H9 (cell line): Measurements from ENCODE around the gene FSIP1. TPM values are rescaled to one million over a fixed set of nuclear protein-coding genes. Genes with fewer than 3 reads are reported as not detected.

Source experiments
- DNase-seq: peaks from one replicate; pipeline ENCODE4 v3.0.0-alpha.2; 2017
- H2AFZ ChIP-seq: one replicate; pipeline ENCODE4 v1.6.1; 2013; ENCODE audit warnings: mild to moderate bottlenecking, low read length, control low read depth, moderate library complexity
- H2AK5ac ChIP-seq: 2 replicates; pipeline ENCODE4 v1.6.1; 2013; ENCODE audit warnings: low read length, control low read depth, mixed read lengths; ENCODE audit not compliant: insufficient read length
- H2BK120ac ChIP-seq: one replicate; pipeline ENCODE4 v1.6.1; 2013; ENCODE audit warnings: low read depth, mild to moderate bottlenecking, low read length, control low read depth, inconsistent platforms; ENCODE audit not compliant: poor library complexity, severe bottlenecking
- H2BK12ac ChIP-seq: 2 replicates; pipeline ENCODE4 v1.6.1; 2013; ENCODE audit warnings: low read length, control low read depth, mixed read lengths, low read depth; ENCODE audit not compliant: insufficient read length
- H2BK15ac ChIP-seq: 2 replicates; pipeline ENCODE4 v1.6.1; 2013; ENCODE audit warnings: low read depth, low read length, control low read depth
- H2BK20ac ChIP-seq: one replicate; pipeline ENCODE4 v1.6.1; 2013; ENCODE audit warnings: low read depth, mild to moderate bottlenecking, low read length, control low read depth, inconsistent platforms; ENCODE audit not compliant: poor library complexity, severe bottlenecking
- H2BK5ac ChIP-seq: 2 replicates; pipeline ENCODE4 v1.6.1; 2013; ENCODE audit warnings: low read length, control low read depth, mixed read lengths; ENCODE audit not compliant: insufficient read length
- H3K14ac ChIP-seq: 2 replicates; pipeline ENCODE4 v1.6.1; 2013; ENCODE audit warnings: low read length, control low read depth; ENCODE audit not compliant: insufficient read depth
- H3K18ac ChIP-seq: 2 replicates; pipeline ENCODE4 v1.6.1; 2013; ENCODE audit warnings: low read depth, mild to moderate bottlenecking, mixed read lengths, low read length, control low read depth; ENCODE audit not compliant: insufficient read length
- H3K23ac ChIP-seq: 2 replicates; pipeline ENCODE4 v1.6.1; 2013; ENCODE audit warnings: low read length, control low read depth, mixed read lengths, low read depth; ENCODE audit not compliant: insufficient read length
- H3K23me2 ChIP-seq: 2 replicates; pipeline ENCODE4 v1.6.1; 2013; ENCODE audit warnings: low read depth, mild to moderate bottlenecking, mixed read lengths, low read length, control low read depth; ENCODE audit not compliant: insufficient read length, poor library complexity, severe bottlenecking
- H3K27ac ChIP-seq: 2 replicates; pipeline ENCODE4 v1.5.1; 2013; ENCODE audit warnings: low read length, control low read depth, mixed read lengths, low read depth; ENCODE audit not compliant: insufficient read length
- H3K27me3 ChIP-seq: 2 replicates; pipeline ENCODE4 v1.6.1; 2013; ENCODE audit warnings: low read length, control low read depth, inconsistent platforms; ENCODE audit not compliant: insufficient read depth
- H3K4ac ChIP-seq: 2 replicates; pipeline ENCODE4 v1.6.1; 2013; ENCODE audit warnings: low read depth, mild to moderate bottlenecking, control low read depth, inconsistent platforms, low read length, moderate library complexity
- H3K4me1 ChIP-seq: 2 replicates; pipeline ENCODE4 v1.6.1; 2013; ENCODE audit warnings: low read length, control low read depth, inconsistent platforms; ENCODE audit not compliant: insufficient read depth
- H3K4me2 ChIP-seq: 2 replicates; pipeline ENCODE4 v1.6.1; 2013; ENCODE audit warnings: low read length, control low read depth, mixed read lengths; ENCODE audit not compliant: insufficient read length, insufficient read depth
- H3K56ac ChIP-seq: 2 replicates; pipeline ENCODE4 v1.6.1; 2013; ENCODE audit warnings: low read depth, mild to moderate bottlenecking, mixed read lengths, low read length, control low read depth; ENCODE audit not compliant: insufficient read length
- H3K79me1 ChIP-seq: 2 replicates; pipeline ENCODE4 v1.6.1; 2013; ENCODE audit warnings: low read depth, mild to moderate bottlenecking, moderate library complexity, low read length, control low read depth, inconsistent platforms; ENCODE audit not compliant: insufficient read depth, poor library complexity, severe bottlenecking
- H3K79me2 ChIP-seq: 2 replicates; pipeline ENCODE4 v1.6.1; 2013; ENCODE audit warnings: low read length, control low read depth, inconsistent platforms; ENCODE audit not compliant: insufficient read depth
- H3K9ac ChIP-seq: 2 replicates; pipeline ENCODE4 v1.6.1; 2013; ENCODE audit warnings: low read length, control low read depth, mixed read lengths; ENCODE audit not compliant: insufficient read length; ENCODE audit errors: extremely low read depth
- H3K9me3 ChIP-seq: one replicate; pipeline ENCODE4 v1.6.1; 2013; ENCODE audit warnings: low read depth, low read length, inconsistent platforms; ENCODE audit not compliant: control insufficient read depth
- H3T11ph ChIP-seq: one replicate; pipeline ENCODE4 v1.6.1; 2013; ENCODE audit warnings: mild to moderate bottlenecking, low read length, control low read depth, inconsistent platforms
- H4K20me1 ChIP-seq: one replicate; pipeline ENCODE4 v1.6.1; 2013; ENCODE audit not compliant: control insufficient read depth, insufficient read length, insufficient read depth
- H4K5ac ChIP-seq: 2 replicates; pipeline ENCODE4 v1.6.1; 2013; ENCODE audit warnings: low read depth, mild to moderate bottlenecking, mixed read lengths, low read length, control low read depth; ENCODE audit not compliant: insufficient read length
- H4K8ac ChIP-seq: replicated peaks from 2 replicates; pipeline ENCODE4 v1.6.1; 2013; ENCODE audit warnings: low read length, control low read depth, mixed read lengths, low read depth; ENCODE audit not compliant: insufficient read length
- H4K91ac ChIP-seq: 2 replicates; pipeline ENCODE4 v1.6.1; 2013; ENCODE audit warnings: low read depth, mild to moderate bottlenecking, moderate library complexity, mixed read lengths, low read length, control low read depth; ENCODE audit not compliant: insufficient read length
- H3K27ac Mint-ChIP-seq, 3 experiments: 2 replicates in 2 of 3; 3 replicates in 1 of 3; pipeline ENCODE4 v1.8.0; 2020 to 2021; ENCODE audit warnings: mixed read lengths in 3 of 3, mild to moderate bottlenecking in 1 of 3, moderate library complexity in 1 of 3
- H3K27me3 Mint-ChIP-seq: 2 replicates; pipeline ENCODE4 v1.8.0; 2021; ENCODE audit warnings: low read depth, mild to moderate bottlenecking, moderate library complexity, mixed read lengths
- H3K36me3 Mint-ChIP-seq, 3 experiments: 2 replicates in 2 of 3; 3 replicates in 1 of 3; pipeline ENCODE4 v1.8.0; 2020 to 2021; ENCODE audit warnings: low read depth in 3 of 3, mixed read lengths in 3 of 3; ENCODE audit not compliant: insufficient read depth in 1 of 3
- H3K4me1 Mint-ChIP-seq, 2 experiments: 2 replicates each; pipeline ENCODE4 v1.8.0; 2020; ENCODE audit warnings: mixed read lengths in 2 of 2
- H3K4me3 Mint-ChIP-seq, 2 experiments: 2 replicates in 1 of 2; 3 replicates in 1 of 2; pipeline ENCODE4 v1.8.0; 2020 to 2021; ENCODE audit warnings: mild to moderate bottlenecking in 2 of 2, mixed read lengths in 2 of 2, moderate library complexity in 1 of 2
- H3K9me3 Mint-ChIP-seq, 2 experiments: 2 replicates in 1 of 2; 3 replicates in 1 of 2; pipeline ENCODE4 v1.8.0; 2020; ENCODE audit warnings: mild to moderate bottlenecking in 2 of 2, mixed read lengths in 2 of 2, moderate library complexity in 1 of 2
- WGBS: extraction: QIAGEN DNeasy Blood & Tissue Kit; methylation state at CpG from one replicate; pipeline ENCODE4 v1.1.7; 2013; ENCODE audit warnings: missing lambda C conversion rate, low lambda C conversion rate, mixed read lengths; ENCODE audit not compliant: insufficient read length; ENCODE audit errors: extremely low coverage; 5-methylcytosine and 5-hydroxymethylcytosine counted together
- total RNA-seq: library from RNA; stranded (reverse); gene quantifications from 2 replicates; pipeline ENCODE4 v1.2.1, GENCODE V29; 2021
- TF ChIP-seq, protein P1 (sequence below): fragments of 200-600 bp; sonication (generic); conservative IDR thresholded peaks from 3 replicates; pipeline ENCODE4 v1.8.0; 2021; ENCODE audit warnings: antibody characterized with exemption, mild to moderate bottlenecking

FSIP1 gene
- total RNA-seq, 1 experiment from 2014 or later, result 0.96 TPM

DNA sequence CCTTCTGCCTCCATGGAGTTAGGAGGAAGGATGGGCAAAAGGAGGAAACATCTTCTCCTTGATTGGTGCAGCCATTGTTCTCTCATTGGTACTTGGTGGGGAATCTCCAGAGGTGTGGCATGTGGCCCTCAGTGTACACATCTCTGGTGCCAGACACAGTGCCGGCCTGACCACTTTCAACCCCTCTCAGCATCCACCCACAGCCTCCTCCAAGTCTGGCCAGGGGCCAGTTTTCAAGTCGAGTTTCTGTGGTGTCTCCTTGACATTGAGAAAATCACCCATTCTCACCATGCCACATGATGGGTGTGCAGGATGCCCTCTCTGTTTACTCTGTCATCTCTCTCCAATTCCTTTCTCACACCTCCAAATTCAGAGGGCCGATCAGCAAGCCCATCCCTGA is 12.8 kb upstream of the FSIP1 start:
- H3K14ac ChIP-seq, result no peak overlapping the region
- no peak for DNase-seq
- H4K91ac ChIP-seq, result no peak overlapping the region
- peak overlapping the region in 1 of 3 experiments; percentile 25; a peak in 2 of 7 replicates for H3K27ac Mint-ChIP-seq
- H2AFZ ChIP-seq, result no peak overlapping the region
- no peak overlapping the region for H3K18ac ChIP-seq
- no peak overlapping the region for H2AK5ac ChIP-seq
- no peak overlapping the region for H3T11ph ChIP-seq
- H4K5ac ChIP-seq, result no peak overlapping the region
- no peak overlapping the region for H3K4ac ChIP-seq
- no peaks in the 10 kb centered on the region for H3K27me3 ChIP-seq
- no peak overlapping the region for H2BK12ac ChIP-seq
- no peaks in the 10 kb centered on the region for H3K23me2 ChIP-seq
- no peak overlapping the region for H2BK120ac ChIP-seq
- no peak overlapping the region for H3K4me3 Mint-ChIP-seq
- H2BK15ac ChIP-seq, result no peak overlapping the region
- TF ChIP-seq, protein P1, sequence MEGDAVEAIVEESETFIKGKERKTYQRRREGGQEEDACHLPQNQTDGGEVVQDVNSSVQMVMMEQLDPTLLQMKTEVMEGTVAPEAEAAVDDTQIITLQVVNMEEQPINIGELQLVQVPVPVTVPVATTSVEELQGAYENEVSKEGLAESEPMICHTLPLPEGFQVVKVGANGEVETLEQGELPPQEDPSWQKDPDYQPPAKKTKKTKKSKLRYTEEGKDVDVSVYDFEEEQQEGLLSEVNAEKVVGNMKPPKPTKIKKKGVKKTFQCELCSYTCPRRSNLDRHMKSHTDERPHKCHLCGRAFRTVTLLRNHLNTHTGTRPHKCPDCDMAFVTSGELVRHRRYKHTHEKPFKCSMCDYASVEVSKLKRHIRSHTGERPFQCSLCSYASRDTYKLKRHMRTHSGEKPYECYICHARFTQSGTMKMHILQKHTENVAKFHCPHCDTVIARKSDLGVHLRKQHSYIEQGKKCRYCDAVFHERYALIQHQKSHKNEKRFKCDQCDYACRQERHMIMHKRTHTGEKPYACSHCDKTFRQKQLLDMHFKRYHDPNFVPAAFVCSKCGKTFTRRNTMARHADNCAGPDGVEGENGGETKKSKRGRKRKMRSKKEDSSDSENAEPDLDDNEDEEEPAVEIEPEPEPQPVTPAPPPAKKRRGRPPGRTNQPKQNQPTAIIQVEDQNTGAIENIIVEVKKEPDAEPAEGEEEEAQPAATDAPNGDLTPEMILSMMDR, result no peak
- H2BK5ac ChIP-seq, result no peak overlapping the region
- H3K9ac ChIP-seq, result no peak overlapping the region
- no peaks in the 10 kb centered on the region for H3K79me2 ChIP-seq
- no peak overlapping the region for H3K23ac ChIP-seq
- no peak overlapping the region for H4K8ac ChIP-seq
- peaks cover 43 to 44% of the 10 kb centered on the region in 2 experiments for H3K4me1 Mint-ChIP-seq
- no peak overlapping the region for H3K4me2 ChIP-seq
- no peaks in the 10 kb centered on the region for H4K20me1 ChIP-seq
- no peak overlapping the region for H2BK20ac ChIP-seq
- no peaks in the 10 kb centered on the region for H3K9me3 Mint-ChIP-seq
- no CpG with 5 or more reads among the region's 3 CpGs for WGBS
- no peaks in the 10 kb centered on the region for H3K9me3 ChIP-seq
- H3K4me1 ChIP-seq, result no peaks in the 10 kb centered on the region
- no peak overlapping the region for H3K56ac ChIP-seq
- H3K79me1 ChIP-seq, result no peaks in the 10 kb centered on the region
- H3K27ac ChIP-seq, result no peak overlapping the region
- H3K36me3 Mint-ChIP-seq, result peaks cover 9 to 24% (median 22%) of the 10 kb centered on the region in 3 experiments; a peak in 6 of 7 replicates
- H3K27me3 Mint-ChIP-seq, result no peaks in the 10 kb centered on the region
